LoVo (cell line): ENCODE data around the gene ARGFX.
"Not testable (repeated sequence)": the region's sequence is repeated elsewhere in the genome, so short reads cannot be mapped to it uniquely, and the experiment has no call there.

Experiments
- DNase-seq: peaks from one replicate; pipeline ENCODE4 v3.0.0-alpha.2; 2016; ENCODE audit warnings: low spot score

Gene ARGFX

DNA sequence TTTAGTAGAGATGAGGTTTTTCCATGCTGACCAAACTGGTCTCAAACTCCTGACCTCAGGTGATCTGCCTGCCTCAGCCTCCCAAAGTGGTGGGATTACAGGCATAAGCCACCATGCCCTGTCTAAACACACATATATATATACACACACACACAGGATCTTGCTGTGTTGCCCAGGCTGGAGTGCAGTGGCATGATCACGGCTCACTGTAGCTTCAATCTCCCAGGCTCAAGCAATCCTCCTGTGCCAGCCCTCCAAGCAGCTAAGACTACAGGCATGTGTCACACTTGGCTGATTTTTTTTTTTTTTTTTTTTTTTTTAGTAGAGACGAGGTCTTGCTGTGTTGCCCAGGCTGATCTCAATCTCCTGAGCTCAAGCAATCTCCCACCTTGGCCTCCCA lies 32.2 kb downstream of the ARGFX start:
- DNase-seq: not testable (repeated sequence)

DNA sequence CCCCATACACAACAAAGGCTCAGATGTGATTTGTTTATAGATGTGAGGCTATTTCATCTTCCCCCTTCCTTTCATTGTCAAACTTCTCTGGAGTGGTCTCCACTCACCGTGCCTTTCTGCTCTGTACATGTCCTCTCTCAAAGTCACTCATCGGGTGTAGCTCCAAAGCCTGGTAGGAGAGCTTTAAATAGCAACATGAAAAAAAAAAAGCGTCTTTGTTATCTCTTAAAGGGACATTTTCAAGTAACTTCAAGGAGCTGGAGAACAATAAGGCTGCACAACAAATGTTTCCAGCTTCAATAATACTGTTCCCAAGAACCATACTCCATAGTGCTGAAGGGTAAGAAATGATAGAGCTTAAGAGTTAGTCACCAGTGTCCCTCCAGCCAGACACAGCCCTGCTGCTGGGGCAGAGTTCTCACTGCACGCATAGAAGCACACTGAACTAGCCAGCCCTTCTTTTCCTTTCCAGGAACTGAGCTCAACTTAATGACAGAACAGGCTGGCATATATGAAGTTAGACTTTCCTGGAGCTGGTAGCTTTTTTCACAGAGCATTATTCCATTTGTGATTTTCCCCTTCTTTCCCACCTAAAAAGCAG lies 33.6 kb downstream of the ARGFX start:
- no peak for DNase-seq

GRCh38 chr3:121604759-121605158 lies 37.0 kb downstream of the ARGFX start:
- DNase-seq: no peak

GRCh38 chr3:121606106-121606505 lies 38.4 kb downstream of the ARGFX start:
- no peak for DNase-seq
